ENCODE data around the gene COL21A1.

COL21A1 gene

GRCh38 chr6:56065408-56065807, 182.0 kb downstream of the COL21A1 start:
- no peaks in the 10 kb centered on the region for H3K4me1 ChIP-seq (ENCODE audit: control insufficient read depth in 2 of 2, insufficient read depth in 1 of 2, low read depth in 1 of 2, low read length in 2 of 2)
- no peak overlapping the region for H3K4me2 ChIP-seq (ENCODE audit: insufficient read depth, low read length, poor library complexity, severe bottlenecking)
- no peak overlapping the region for H2BK5ac ChIP-seq (ENCODE audit: low read length)
- no peak for DNase-seq (ENCODE audit: low spot score)
- H2BK15ac ChIP-seq (ENCODE audit: low read length) = no peak overlapping the region
- H2BK12ac ChIP-seq (ENCODE audit: low read length) = no peak overlapping the region
- H4K91ac ChIP-seq (ENCODE audit: low read depth, low read length, poor library complexity) = no peak overlapping the region
- no peaks in the 10 kb centered on the region for H3K27me3 ChIP-seq (ENCODE audit: control insufficient read depth in 3 of 3, insufficient read depth in 3 of 3, low read depth in 1 of 3, low read length in 3 of 3)
- H3K23ac ChIP-seq (ENCODE audit: low read depth, low read length, poor library complexity) = no peak overlapping the region
- H3K36me3 ChIP-seq (replicated peaks in 1 of 2; ENCODE audit: control insufficient read depth in 2 of 2, insufficient read depth in 2 of 2, low read length in 2 of 2) = no peaks in the 10 kb centered on the region
- no peak overlapping the region for H2AFZ ChIP-seq (ENCODE audit: low read length)
- H3K4me3 ChIP-seq (ENCODE audit: low read length in 2 of 2) = no peak overlapping the region
- H3K27ac ChIP-seq (replicated peaks; ENCODE audit: low read length) = no peak overlapping the region
- H3K14ac ChIP-seq (ENCODE audit: low read length) = no peak overlapping the region
- H3K18ac ChIP-seq (ENCODE audit: low read length) = no peak overlapping the region
- H3K9ac ChIP-seq (ENCODE audit: low read depth, low read length, poor library complexity) = no peak overlapping the region
- no peak overlapping the region for H2AK5ac ChIP-seq (ENCODE audit: low read depth, low read length)
- no peak overlapping the region for H3K4ac ChIP-seq (ENCODE audit: low read length)
- H2BK120ac ChIP-seq (ENCODE audit: low read depth, low read length) = no peak overlapping the region
- no peaks in the 10 kb centered on the region for H3K79me1 ChIP-seq (ENCODE audit: low read depth, low read length)
- no peak overlapping the region for H4K8ac ChIP-seq (ENCODE audit: low read depth, low read length)
- no peaks in the 10 kb centered on the region for H3K9me3 ChIP-seq (replicated peaks in 1 of 2; ENCODE audit: control insufficient read depth in 2 of 2, insufficient read depth in 1 of 2, low read depth in 1 of 2, low read length in 2 of 2)

GRCh38 chr6:56062836-56063235, 184.5 kb downstream of the COL21A1 start:
- no peaks in the 10 kb centered on the region for H3K4me1 ChIP-seq (ENCODE audit: control insufficient read depth in 2 of 2, insufficient read depth in 1 of 2, low read depth in 1 of 2, low read length in 2 of 2)
- no peaks in the 10 kb centered on the region for H3K79me1 ChIP-seq (ENCODE audit: low read depth, low read length)
- no peak overlapping the region for H2BK5ac ChIP-seq (ENCODE audit: low read length)
- H3K36me3 ChIP-seq (replicated peaks in 1 of 2; ENCODE audit: control insufficient read depth in 2 of 2, insufficient read depth in 2 of 2, low read length in 2 of 2) = no peaks in the 10 kb centered on the region
- no peak overlapping the region for H3K4me3 ChIP-seq (ENCODE audit: low read length in 2 of 2)
- H3K9ac ChIP-seq (ENCODE audit: low read depth, low read length, poor library complexity) = no peak overlapping the region
- no CpG with 5 or more reads among the region's 1 CpG for WGBS, 2 donors (ENCODE audit: extremely low coverage in 2 of 2, insufficient read length in 2 of 2, insufficient replicate concordance in 1 of 2)
- H3K14ac ChIP-seq (ENCODE audit: low read length) = no peak overlapping the region
- no peak overlapping the region for H2BK120ac ChIP-seq (ENCODE audit: low read depth, low read length)
- no peaks in the 10 kb centered on the region for H3K9me3 ChIP-seq (replicated peaks in 1 of 2; ENCODE audit: control insufficient read depth in 2 of 2, insufficient read depth in 1 of 2, low read depth in 1 of 2, low read length in 2 of 2)
- no peak overlapping the region for H2AK5ac ChIP-seq (ENCODE audit: low read depth, low read length)
- H3K27ac ChIP-seq (replicated peaks; ENCODE audit: low read length) = no peak overlapping the region
- no peak overlapping the region for H3K18ac ChIP-seq (ENCODE audit: low read length)
- H3K23ac ChIP-seq (ENCODE audit: low read depth, low read length, poor library complexity) = no peak overlapping the region
- no peak overlapping the region for H2BK15ac ChIP-seq (ENCODE audit: low read length)
- no peak overlapping the region for H3K4me2 ChIP-seq (ENCODE audit: insufficient read depth, low read length, poor library complexity, severe bottlenecking)
- no peaks in the 10 kb centered on the region for H3K27me3 ChIP-seq (ENCODE audit: control insufficient read depth in 3 of 3, insufficient read depth in 3 of 3, low read depth in 1 of 3, low read length in 3 of 3)
- H3K4ac ChIP-seq (ENCODE audit: low read length) = no peak overlapping the region
- H2BK12ac ChIP-seq (ENCODE audit: low read length) = no peak overlapping the region
- no peak for DNase-seq (ENCODE audit: low spot score)
- H2AFZ ChIP-seq (ENCODE audit: low read length) = no peak overlapping the region
- H4K91ac ChIP-seq (ENCODE audit: low read depth, low read length, poor library complexity) = no peak overlapping the region
- H4K8ac ChIP-seq (ENCODE audit: low read depth, low read length) = no peak overlapping the region

- no peak overlapping the region for H2BK5ac ChIP-seq (ENCODE audit: low read length)
- H2BK120ac ChIP-seq (ENCODE audit: low read depth, low read length) = no peak overlapping the region
- no peaks in the 10 kb centered on the region for H3K79me1 ChIP-seq (ENCODE audit: low read depth, low read length)
- H4K91ac ChIP-seq (ENCODE audit: low read depth, low read length, poor library complexity) = no peak overlapping the region
- no peak overlapping the region for H4K8ac ChIP-seq (ENCODE audit: low read depth, low read length)
- DNase-seq (ENCODE audit: low spot score) = no peak
- no peak overlapping the region for H3K18ac ChIP-seq (ENCODE audit: low read length)
- H3K14ac ChIP-seq (ENCODE audit: low read length) = no peak overlapping the region
- H3K4me2 ChIP-seq (ENCODE audit: insufficient read depth, low read length, poor library complexity, severe bottlenecking) = no peak overlapping the region
- H2BK15ac ChIP-seq (ENCODE audit: low read length) = no peak overlapping the region
- H2BK12ac ChIP-seq (ENCODE audit: low read length) = no peak overlapping the region
- no peaks in the 10 kb centered on the region for H3K36me3 ChIP-seq (replicated peaks in 1 of 2; ENCODE audit: control insufficient read depth in 2 of 2, insufficient read depth in 2 of 2, low read length in 2 of 2)
- no peak overlapping the region for H3K27ac ChIP-seq (replicated peaks; ENCODE audit: low read length)
- H3K23ac ChIP-seq (ENCODE audit: low read depth, low read length, poor library complexity) = no peak overlapping the region
- H3K9ac ChIP-seq (ENCODE audit: low read depth, low read length, poor library complexity) = no peak overlapping the region
- no peak overlapping the region for H2AFZ ChIP-seq (ENCODE audit: low read length)
- no peak overlapping the region for H3K4ac ChIP-seq (ENCODE audit: low read length)
- no peaks in the 10 kb centered on the region for H3K9me3 ChIP-seq (replicated peaks in 1 of 2; ENCODE audit: control insufficient read depth in 2 of 2, insufficient read depth in 1 of 2, low read depth in 1 of 2, low read length in 2 of 2)
- WGBS, 2 donors (ENCODE audit: extremely low coverage in 2 of 2, insufficient read length in 2 of 2, insufficient replicate concordance in 1 of 2) = no CpG with 5 or more reads among the region's 2 CpGs
- no peaks in the 10 kb centered on the region for H3K27me3 ChIP-seq (ENCODE audit: control insufficient read depth in 3 of 3, insufficient read depth in 3 of 3, low read depth in 1 of 3, low read length in 3 of 3)
- no peak overlapping the region for H3K4me3 ChIP-seq (ENCODE audit: low read length in 2 of 2)
- no peak overlapping the region for H2AK5ac ChIP-seq (ENCODE audit: low read depth, low read length)
- no peaks in the 10 kb centered on the region for H3K4me1 ChIP-seq (ENCODE audit: control insufficient read depth in 2 of 2, insufficient read depth in 1 of 2, low read depth in 1 of 2, low read length in 2 of 2)
These were observed 188.7 kb downstream of the COL21A1 start for GRCh38 chr6:56058636-56059035.

GRCh38 chr6:56055081-56055704, 192.2 kb downstream of the COL21A1 start:
- no peak overlapping the region for H2BK15ac ChIP-seq (ENCODE audit: low read length)
- H3K18ac ChIP-seq (ENCODE audit: low read length) = no peak overlapping the region
- H2BK120ac ChIP-seq (ENCODE audit: low read depth, low read length) = no peak overlapping the region
- WGBS, 2 donors (ENCODE audit: extremely low coverage in 2 of 2, insufficient read length in 2 of 2, insufficient replicate concordance in 1 of 2) = no CpG with 5 or more reads among the region's 7 CpGs
- peaks cover 2 to 3% of the 10 kb centered on the region in 2 donors for H3K4me1 ChIP-seq (ENCODE audit: control insufficient read depth in 2 of 2, insufficient read depth in 1 of 2, low read depth in 1 of 2, low read length in 2 of 2)
- H4K91ac ChIP-seq (ENCODE audit: low read depth, low read length, poor library complexity) = no peak overlapping the region
- H2AK5ac ChIP-seq (ENCODE audit: low read depth, low read length) = no peak overlapping the region
- H3K9me3 ChIP-seq (replicated peaks in 1 of 2; ENCODE audit: control insufficient read depth in 2 of 2, insufficient read depth in 1 of 2, low read depth in 1 of 2, low read length in 2 of 2) = no peaks in the 10 kb centered on the region
- H3K36me3 ChIP-seq (replicated peaks in 1 of 2; ENCODE audit: control insufficient read depth in 2 of 2, insufficient read depth in 2 of 2, low read length in 2 of 2) = no peaks in the 10 kb centered on the region
- H3K23ac ChIP-seq (ENCODE audit: low read depth, low read length, poor library complexity) = no peak overlapping the region
- no peak overlapping the region for H3K4me2 ChIP-seq (ENCODE audit: insufficient read depth, low read length, poor library complexity, severe bottlenecking)
- no peak overlapping the region for H3K9ac ChIP-seq (ENCODE audit: low read depth, low read length, poor library complexity)
- H2AFZ ChIP-seq (ENCODE audit: low read length) = no peak overlapping the region
- H2BK12ac ChIP-seq (ENCODE audit: low read length) = no peak overlapping the region
- H3K27me3 ChIP-seq (ENCODE audit: control insufficient read depth in 3 of 3, insufficient read depth in 3 of 3, low read depth in 1 of 3, low read length in 3 of 3) = no peaks in the 10 kb centered on the region
- no peak overlapping the region for H3K14ac ChIP-seq (ENCODE audit: low read length)
- no peak overlapping the region for H3K4me3 ChIP-seq (ENCODE audit: low read length in 2 of 2)
- H3K4ac ChIP-seq (ENCODE audit: low read length) = no peak overlapping the region
- H2BK5ac ChIP-seq (ENCODE audit: low read length) = no peak overlapping the region
- no peaks in the 10 kb centered on the region for H3K79me1 ChIP-seq (ENCODE audit: low read depth, low read length)
- no peak overlapping the region for H4K8ac ChIP-seq (ENCODE audit: low read depth, low read length)
- H3K27ac ChIP-seq (replicated peaks; ENCODE audit: low read length) = no peak overlapping the region
- no peak for DNase-seq (ENCODE audit: low spot score)
